SW 1271 (cell line): ENCODE measurements around the gene RPS29.
A peak's percentile ranks its signal among the peaks of the same experiment; 100 is the strongest.

Source experiments
- DNase-seq, 2 experiments: peaks; one replicate each; lab custom pipeline; 2025; lab: John Stamatoyannopoulos, UW

Gene RPS29

DNA sequence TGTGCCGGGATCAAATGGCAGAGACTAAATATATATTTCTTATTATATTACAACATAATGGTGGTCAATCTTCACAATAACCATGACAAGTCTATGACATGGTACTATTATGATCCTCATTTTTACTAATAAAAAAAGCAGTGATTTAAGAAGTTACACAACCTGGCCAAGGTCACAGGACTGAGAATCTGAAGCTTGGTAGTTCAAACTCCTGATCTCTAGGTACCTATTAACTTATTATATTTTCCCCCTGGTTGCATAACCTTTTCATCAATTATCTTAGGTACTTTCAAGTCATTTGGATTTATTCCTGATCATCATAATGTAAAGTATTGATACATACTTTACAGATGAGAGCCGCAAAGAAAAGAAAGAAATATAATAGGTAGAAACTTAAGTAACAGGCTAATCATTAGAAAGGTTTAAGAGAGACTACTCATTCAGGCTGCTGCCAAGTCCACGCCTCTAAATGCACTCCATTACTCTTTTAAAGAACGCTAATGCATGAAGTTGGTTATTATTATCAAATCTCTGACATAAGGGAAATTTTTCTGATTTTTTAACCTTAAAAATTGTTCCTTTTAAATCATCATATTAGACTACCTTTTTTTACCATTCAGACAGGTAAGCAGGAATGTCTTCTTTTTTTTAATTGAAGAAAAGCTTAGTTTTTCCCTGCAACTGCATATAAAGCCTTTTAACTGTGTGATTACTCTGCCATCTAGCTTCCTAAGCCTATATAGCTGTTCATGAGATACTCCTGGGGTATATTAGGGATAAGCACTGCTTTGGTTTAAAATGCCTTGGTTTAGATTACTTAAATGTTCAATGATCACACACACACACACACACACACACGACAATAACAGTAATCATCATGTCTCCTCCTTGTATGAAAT lies 35.6 kb downstream of the RPS29 start:
- peak in 1 of 2 experiments; percentile 33 for DNase-seq

- DNase-seq = no peak
Measured at GRCh38 chr14:49549881-49550280, 36.3 kb downstream of the RPS29 start.

GRCh38 chr14:49549446-49549845 lies 36.7 kb downstream of the RPS29 start:
- DNase-seq = no peak

DNA sequence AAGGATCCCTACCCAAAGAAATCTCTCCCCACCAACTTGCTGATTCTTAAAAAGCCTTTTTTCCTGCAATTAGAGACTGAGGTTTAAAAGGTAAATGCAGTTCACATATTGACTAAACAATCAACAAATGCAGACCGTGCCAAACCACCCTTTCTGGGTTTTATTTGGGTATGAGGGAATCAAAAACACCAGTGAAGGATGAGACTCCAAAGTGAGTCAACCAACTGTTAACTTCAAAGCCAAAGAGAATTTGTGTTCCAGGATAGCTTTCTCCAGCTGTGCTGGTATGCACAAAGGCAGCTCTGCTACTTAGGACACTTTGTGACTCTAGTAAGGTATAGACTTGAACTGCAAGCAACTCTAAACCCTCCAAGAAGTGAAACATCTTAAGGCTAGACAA lies 39.4 kb downstream of the RPS29 start:
- no peak for DNase-seq

- DNase-seq = no peak
Measured at GRCh38 chr14:49545716-49546115, 40.5 kb downstream of the RPS29 start.

DNA sequence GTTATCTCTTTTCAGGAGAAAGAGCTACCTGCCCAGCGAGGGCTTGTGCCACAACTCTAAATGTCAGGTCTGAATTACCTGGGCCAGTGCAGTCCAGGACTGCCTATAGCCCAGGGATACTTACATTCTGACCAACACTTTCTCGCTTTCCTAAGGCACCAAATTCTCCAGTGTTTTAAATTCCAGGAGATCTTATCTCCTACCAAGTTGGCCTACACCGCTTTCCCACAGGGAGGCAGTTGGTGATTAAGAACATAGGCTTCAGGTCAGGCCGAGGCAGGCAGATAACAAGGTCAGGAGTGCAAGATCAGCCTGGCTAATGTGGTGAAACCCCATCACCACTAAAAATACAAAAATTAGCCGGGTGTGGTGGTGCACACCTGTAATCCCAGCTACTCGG lies 41.1 kb downstream of the RPS29 start:
- DNase-seq = no peak

GRCh38 chr14:49541049-49541448 lies 45.1 kb downstream of the RPS29 start:
- no peak for DNase-seq

DNA sequence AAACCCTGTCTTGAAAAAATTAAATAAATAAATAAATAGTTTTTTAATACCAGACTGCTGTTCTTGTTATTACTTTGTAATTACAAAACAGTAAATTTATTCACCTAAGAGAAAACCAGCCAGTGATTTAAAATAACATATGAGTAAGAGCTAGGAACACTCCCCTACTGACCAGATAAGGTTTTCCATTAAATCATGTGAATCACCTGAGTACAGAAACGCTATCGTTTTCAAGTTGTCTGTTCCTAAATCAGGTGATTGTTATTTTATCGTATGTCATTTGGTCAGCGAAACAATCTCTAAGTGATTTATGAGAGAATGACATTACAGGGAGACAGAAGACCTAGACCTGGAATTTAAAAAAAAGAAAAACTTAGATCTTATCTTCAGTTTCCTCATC lies 47.3 kb downstream of the RPS29 start:
- no peak for DNase-seq
